BLaER1 treated with 17β-estradiol and CSF1 and Interleukin-3, amounts not matched to agents 10 nM and 100 nM (cell line): ENCODE measurements around the gene PRPF6.

Experiments used
- H3K27ac ChIP-seq, 11 experiments: shearing (Covaris generic); formaldehyde crosslinking; 2 replicates each; pipeline ENCODE4 v1.8.1; 2022
- H3K27me3 ChIP-seq, 11 experiments: shearing (Covaris generic); formaldehyde crosslinking; 2 replicates each; pipeline ENCODE4 v1.8.1; 2022
- H3K36me3 ChIP-seq, 11 experiments: shearing (Covaris generic); formaldehyde crosslinking; 2 replicates each; pipeline ENCODE4 v1.8.1; 2022
- H3K4me1 ChIP-seq, 10 experiments: shearing (Covaris generic); formaldehyde crosslinking; 2 replicates each; pipeline ENCODE4 v1.8.1; 2022
- H3K4me2 ChIP-seq, 11 experiments: shearing (Covaris generic); formaldehyde crosslinking; 2 replicates each; pipeline ENCODE4 v1.8.1; 2022
- H3K4me3 ChIP-seq, 10 experiments: shearing (Covaris generic); formaldehyde crosslinking; 2 replicates each; pipeline ENCODE4 v1.8.1; 2022
- H3K9ac ChIP-seq, 11 experiments: shearing (Covaris generic); formaldehyde crosslinking; 2 replicates each; pipeline ENCODE4 v1.8.1; 2022
- H3K9me3 ChIP-seq, 11 experiments: shearing (Covaris generic); formaldehyde crosslinking; replicated peaks in 1 of 11; 2 replicates each; pipeline ENCODE4 v1.8.1; 2022
- H4K20me1 ChIP-seq, 11 experiments: shearing (Covaris generic); formaldehyde crosslinking; 2 replicates each; pipeline ENCODE4 v1.8.1; 2022
- Cebpa-rat ChIP-seq, 11 experiments: shearing (Covaris generic); IDR thresholded peaks; 2 replicates each; pipeline ENCODE4 v1.8.1; 2022

Gene PRPF6

DNA sequence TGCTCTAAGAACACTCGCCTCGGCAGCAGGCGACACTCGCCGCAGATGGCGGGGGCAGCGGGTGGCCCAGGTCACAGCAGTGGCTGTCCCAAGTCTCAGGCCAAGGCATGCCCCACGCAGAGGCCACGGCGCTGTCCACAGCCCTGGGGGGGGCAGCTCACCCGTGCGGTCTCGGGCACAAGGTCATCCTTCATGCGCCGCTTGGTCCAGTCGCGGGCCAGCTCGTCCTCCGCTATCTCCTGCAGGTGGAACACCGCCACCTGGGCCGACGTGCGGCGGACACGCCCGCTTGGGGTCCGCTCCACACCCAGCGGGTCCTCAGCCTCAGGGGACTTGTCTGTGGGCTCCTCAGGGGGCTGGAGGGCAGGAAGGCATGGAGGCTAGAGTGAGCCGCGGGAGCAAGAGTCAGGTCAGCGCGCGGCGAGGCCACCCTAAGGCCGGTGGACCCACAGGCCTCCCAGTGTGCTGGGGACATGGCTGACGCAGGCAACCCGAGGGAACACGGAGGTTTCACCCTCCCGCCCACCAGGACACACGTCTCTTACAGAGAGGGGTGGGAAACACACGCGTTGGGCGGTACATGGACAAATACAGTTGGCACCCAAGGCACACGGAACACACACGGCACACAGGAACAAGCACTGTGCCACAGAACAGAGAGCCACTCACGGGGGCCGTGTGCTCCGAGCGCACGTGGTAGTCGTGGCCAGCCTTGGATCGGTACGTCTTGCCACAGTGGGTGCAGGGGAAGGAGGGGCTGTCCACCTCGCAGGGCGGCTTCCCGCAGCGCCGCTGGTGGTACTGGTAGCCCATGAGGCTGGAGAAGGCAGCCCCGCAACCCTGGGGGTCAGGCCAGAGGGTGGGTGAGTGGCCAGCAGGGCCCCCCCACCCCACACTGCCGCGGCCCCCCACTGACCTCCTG, 18.2 kb upstream of the PRPF6 start:
- Histone ChIP-seq H3K4me1 (peaks cover 12 to 21% (median 18%) of the 10 kb centered on the region in 10 experiments; a peak in 18 of 20 replicates), H3K9ac (no peak overlapping the region), H3K27ac (no peak overlapping the region), H4K20me1 (peaks cover 0 to 28% (median 0%) of the 10 kb centered on the region in 11 experiments; a peak in 3 of 22 replicates), H3K9me3 (peaks cover 15 to 38% (median 31%) of the 10 kb centered on the region in 11 experiments), H3K4me2 (no peak overlapping the region), H3K27me3 (no peaks in the 10 kb centered on the region), H3K4me3 (no peak overlapping the region), H3K36me3 (peaks cover 55 to 81% (median 73%) of the 10 kb centered on the region in 11 experiments)
- no peak for TF ChIP-seq Cebpa-rat (IDR thresholded peaks at IDR 0.05)

- H3K4me2 ChIP-seq: no peak overlapping the region
- H3K27me3 ChIP-seq: no peaks in the 10 kb centered on the region
- peaks cover 0 to 28% (median 0%) of the 10 kb centered on the region in 11 experiments; a peak in 3 of 22 replicates for H4K20me1 ChIP-seq
- H3K9me3 ChIP-seq: peaks cover 15 to 45% (median 38%) of the 10 kb centered on the region in 11 experiments
- H3K36me3 ChIP-seq: peaks cover 62 to 88% (median 79%) of the 10 kb centered on the region in 11 experiments
- H3K4me3 ChIP-seq: no peak overlapping the region
- H3K4me1 ChIP-seq: peaks cover 6 to 21% (median 16%) of the 10 kb centered on the region in 10 experiments
- H3K27ac ChIP-seq: no peak overlapping the region
- no peak for TF ChIP-seq Cebpa-rat (IDR thresholded peaks at IDR 0.05)
- no peak overlapping the region for H3K9ac ChIP-seq
These were observed 17.6 kb upstream of the PRPF6 start for GRCh38 chr20:63963348-63963741.

GRCh38 chr20:63963784-63964301, 17.1 kb upstream of the PRPF6 start:
- peaks cover 6 to 21% (median 16%) of the 10 kb centered on the region in 10 experiments for H3K4me1 ChIP-seq
- no peak overlapping the region for H3K4me2 ChIP-seq
- no peaks in the 10 kb centered on the region for H3K27me3 ChIP-seq
- no peak overlapping the region for H3K27ac ChIP-seq
- H3K36me3 ChIP-seq: peaks cover 63 to 84% (median 77%) of the 10 kb centered on the region in 11 experiments
- peaks cover 15 to 47% (median 38%) of the 10 kb centered on the region in 11 experiments for H3K9me3 ChIP-seq
- H3K9ac ChIP-seq: no peak overlapping the region
- no peak overlapping the region for H3K4me3 ChIP-seq
- peaks cover 0 to 28% (median 0%) of the 10 kb centered on the region in 11 experiments; a peak in 3 of 22 replicates for H4K20me1 ChIP-seq
- TF ChIP-seq Cebpa-rat (IDR thresholded peaks at IDR 0.05): no peak

DNA sequence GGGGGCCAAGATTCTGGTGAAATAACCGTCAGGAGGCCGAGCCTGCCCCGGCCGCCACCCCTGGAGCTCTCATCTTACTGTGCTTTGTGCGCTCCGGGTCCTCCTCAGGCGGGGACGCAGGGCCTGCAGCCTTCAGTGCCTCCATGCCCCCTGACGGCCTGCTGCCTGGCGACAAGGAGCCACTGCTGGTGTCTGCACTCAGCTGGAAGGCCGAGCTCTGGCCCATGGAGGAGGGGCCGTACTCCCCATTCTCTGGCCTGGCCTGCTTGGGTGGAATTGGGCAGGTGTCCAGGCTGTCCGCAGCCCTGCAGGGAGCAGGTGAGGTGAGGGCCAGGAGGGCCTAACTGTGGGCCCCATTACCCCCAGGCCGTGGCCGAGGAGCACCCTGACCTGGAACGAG, 16.5 kb upstream of the PRPF6 start:
- peaks cover 10 to 18% (median 14%) of the 10 kb centered on the region in 10 experiments for H3K4me1 ChIP-seq
- H3K4me2 ChIP-seq: no peak overlapping the region
- peaks cover 0 to 23% (median 0%) of the 10 kb centered on the region in 11 experiments; a peak in 3 of 22 replicates for H4K20me1 ChIP-seq
- no peak overlapping the region for H3K4me3 ChIP-seq
- peaks cover 60 to 78% (median 71%) of the 10 kb centered on the region in 11 experiments for H3K36me3 ChIP-seq
- H3K27me3 ChIP-seq: no peaks in the 10 kb centered on the region
- no peak overlapping the region for H3K27ac ChIP-seq
- H3K9ac ChIP-seq: no peak overlapping the region
- H3K9me3 ChIP-seq: peaks cover 15 to 47% (median 38%) of the 10 kb centered on the region in 11 experiments
- no peak for TF ChIP-seq Cebpa-rat (IDR thresholded peaks at IDR 0.05)

- Histone ChIP-seq H3K36me3 (peaks cover 53 to 60% (median 57%) of the 10 kb centered on the region in 11 experiments), H4K20me1 (peaks cover 0 to 8% (median 0%) of the 10 kb centered on the region in 11 experiments; a peak in 2 of 22 replicates), H3K4me1 (peaks cover 14 to 22% (median 19%) of the 10 kb centered on the region in 10 experiments), H3K27ac (no peak overlapping the region), H3K4me3 (peak overlapping the region in 4 of 10 experiments; percentile 11 to 36 (median 23); a peak in 3 of 20 replicates), H3K9me3 (peaks cover 15 to 47% (median 38%) of the 10 kb centered on the region in 11 experiments), H3K27me3 (no peaks in the 10 kb centered on the region; a peak in 1 of 22 replicates), H3K4me2 (no peak overlapping the region), H3K9ac (no peak overlapping the region; a peak in 1 of 22 replicates)
- TF ChIP-seq Cebpa-rat (IDR thresholded peaks at IDR 0.05): no peak
These were observed 14.6 kb upstream of the PRPF6 start for GRCh38 chr20:63966172-63966943.

GRCh38 chr20:63966944-63967322, 14.0 kb upstream of the PRPF6 start:
- H3K36me3 ChIP-seq: peaks cover 47 to 54% (median 52%) of the 10 kb centered on the region in 11 experiments
- TF ChIP-seq Cebpa-rat (IDR thresholded peaks at IDR 0.05): no peak
- no peaks in the 10 kb centered on the region; a peak in 1 of 22 replicates for H3K27me3 ChIP-seq
- peaks cover 0 to 4% (median 0%) of the 10 kb centered on the region in 11 experiments; a peak in 1 of 22 replicates for H4K20me1 ChIP-seq
- peaks cover 14 to 26% (median 21%) of the 10 kb centered on the region in 10 experiments for H3K4me1 ChIP-seq
- H3K4me2 ChIP-seq: no peak overlapping the region
- peaks cover 15 to 47% (median 38%) of the 10 kb centered on the region in 11 experiments for H3K9me3 ChIP-seq
- H3K9ac ChIP-seq: no peak overlapping the region; a peak in 1 of 22 replicates
- peak overlapping the region in 3 of 10 experiments; percentile 11 to 36 (median 12); a peak in 2 of 20 replicates for H3K4me3 ChIP-seq
- no peak overlapping the region for H3K27ac ChIP-seq

- H4K20me1 ChIP-seq: no peaks in the 10 kb centered on the region
- no peak for TF ChIP-seq Cebpa-rat (IDR thresholded peaks at IDR 0.05)
- H3K4me3 ChIP-seq: peak overlapping the region in 2 of 10 experiments; percentile 73 to 86; a peak in 3 of 20 replicates
- peaks cover 41 to 48% (median 46%) of the 10 kb centered on the region in 11 experiments for H3K36me3 ChIP-seq
- H3K4me1 ChIP-seq: peaks cover 14 to 32% (median 26%) of the 10 kb centered on the region in 10 experiments
- H3K9ac ChIP-seq: peak overlapping the region in 3 of 11 experiments; percentile 92 to 99 (median 95); a peak in 3 of 22 replicates
- peak overlapping the region in 3 of 11 experiments; percentile 98 to 99 (median 99); a peak in 7 of 22 replicates for H3K4me2 ChIP-seq
- peaks cover 15 to 47% (median 38%) of the 10 kb centered on the region in 11 experiments for H3K9me3 ChIP-seq
- peak overlapping the region in 1 of 11 experiments; percentile 96; a peak in 1 of 22 replicates for H3K27ac ChIP-seq
- H3K27me3 ChIP-seq: no peaks in the 10 kb centered on the region; a peak in 1 of 22 replicates
These were observed 13.4 kb upstream of the PRPF6 start for GRCh38 chr20:63967330-63968135.
